CD8-positive, alpha-beta memory T cell (primary cell): Measurements from ENCODE around the gene NFATC2. TPM values are rescaled to one million over a fixed set of nuclear protein-coding genes. Genes with fewer than 3 reads are reported as not detected.

Experiments
- CTCF ChIA-PET: fragments of 350-600 bp; sonication (Branson Sonifier 250); formaldehyde crosslinking; loops from one replicate; lab custom pipeline; 2021; ENCODE audit warnings: antibody characterized with exemption; lab: Charles Lee
- POLR2A ChIA-PET: fragments of 350-600 bp; sonication (Branson Sonifier 250); formaldehyde crosslinking; loops from one replicate; lab custom pipeline; 2021; ENCODE audit warnings: antibody characterized with exemption; lab: Charles Lee
- DNase-seq, 5 donors: peaks; one replicate each; pipeline versions ENCODE4 v3.0.0 to v3.0.0-alpha.2; 2020 to 2022; ENCODE audit warnings: mixed read lengths in 1 of 5
- H3K27ac ChIP-seq: one replicate; pipeline ENCODE4 v1.7.0; 2013; ENCODE audit warnings: low read depth, mild to moderate bottlenecking, low read length, moderate library complexity
- H3K27me3 ChIP-seq: 2 replicates; pipeline ENCODE4 v1.7.0; 2013; ENCODE audit warnings: low read length, mild to moderate bottlenecking; ENCODE audit not compliant: insufficient read depth, poor library complexity, severe bottlenecking
- H3K36me3 ChIP-seq: 2 replicates; pipeline ENCODE4 v1.7.0; 2013; ENCODE audit warnings: mild to moderate bottlenecking, low read length, moderate library complexity; ENCODE audit not compliant: insufficient read depth
- H3K4me1 ChIP-seq: 2 replicates; pipeline ENCODE4 v1.7.0; 2013; ENCODE audit warnings: mild to moderate bottlenecking, low read length, moderate library complexity; ENCODE audit not compliant: insufficient read depth
- H3K4me3 ChIP-seq: 2 replicates; pipeline ENCODE4 v1.7.0; 2013; ENCODE audit warnings: mild to moderate bottlenecking, low read length
- H3K9me3 ChIP-seq: 2 replicates; pipeline ENCODE4 v1.7.0; 2013; ENCODE audit warnings: mild to moderate bottlenecking, low read length
- H3K27ac Mint-ChIP-seq, 8 donors: one replicate each; pipeline ENCODE4 v1.8.0; 2020 to 2021; ENCODE audit warnings: mixed read lengths in 8 of 8, mild to moderate bottlenecking in 6 of 8, inconsistent platforms in 3 of 8, moderate library complexity in 3 of 8
- H3K27me3 Mint-ChIP-seq, 2 donors: one replicate each; pipeline ENCODE4 v1.8.0; 2020 to 2021; ENCODE audit warnings: mixed read lengths in 2 of 2, mild to moderate bottlenecking in 1 of 2, moderate library complexity in 1 of 2
- H3K36me3 Mint-ChIP-seq, 3 donors: one replicate each; pipeline ENCODE4 v1.8.0; 2020 to 2021; ENCODE audit warnings: mixed read lengths in 3 of 3, inconsistent platforms in 1 of 3, mild to moderate bottlenecking in 1 of 3
- H3K4me1 Mint-ChIP-seq, 3 donors: one replicate each; pipeline ENCODE4 v1.8.0; 2020 to 2021; ENCODE audit warnings: mixed read lengths in 3 of 3, inconsistent platforms in 1 of 3, mild to moderate bottlenecking in 1 of 3
- H3K4me3 Mint-ChIP-seq, 7 donors: one replicate each; pipeline ENCODE4 v1.8.0; 2020 to 2021; ENCODE audit warnings: mixed read lengths in 7 of 7, mild to moderate bottlenecking in 6 of 7, moderate library complexity in 4 of 7, inconsistent platforms in 2 of 7
- H3K9me3 Mint-ChIP-seq, 5 donors: one replicate each; pipeline ENCODE4 v1.8.0; 2020 to 2022; ENCODE audit warnings: mixed read lengths in 5 of 5, mild to moderate bottlenecking in 3 of 5, moderate library complexity in 2 of 5, inconsistent platforms in 1 of 5
- polyA plus RNA-seq: library from polyadenylated mRNA; unstranded; fragments of 300-500 nt; fragmentation: Illumina TruSeq; gene quantifications from one replicate; pipeline ENCODE4 v1.2.3, GENCODE V29; 2021
- total RNA-seq, 2 experiments: library from RNA; stranded (reverse); gene quantifications; one replicate each; pipeline ENCODE4 v1.2.3, GENCODE V29; 2021

NFATC2 gene
- total and polyA plus RNA-seq, 3 experiments from 2014 or later = 52.1 to 64.4 (median 63.0) TPM

GRCh38 chr20:51513545-51513944 lies 29.0 kb downstream of the NFATC2 start:
- Mint-ChIP-seq H3K36me3 (peaks cover 26 to 91% (median 37%) of the 10 kb centered on the region in 3 donors), H3K27me3 (no peaks in the 10 kb centered on the region), H3K9me3 (no peaks in the 10 kb centered on the region), H3K4me3 (peak overlapping the region in 6 of 7 donors; percentile 24 to 63 (median 42)), H3K4me1 (peaks cover 74 to 95% (median 94%) of the 10 kb centered on the region in 3 donors), H3K27ac (peak overlapping the region; percentile 29 to 86 (median 71))
- Histone ChIP-seq H3K4me3 (no peak overlapping the region), H3K27ac (no peak overlapping the region), H3K36me3 (peaks cover 30% of the 10 kb centered on the region), H3K27me3 (no peaks in the 10 kb centered on the region), H3K9me3 (no peaks in the 10 kb centered on the region), H3K4me1 (peaks cover 62% of the 10 kb centered on the region)
- CTCF ChIA-PET = interaction anchor here (1.0 to 2.2 kb wide), 14 partner anchors 12 to 128 kb away, joined by 3 to 7 read pairs (median 4); partner anchors contain the start of gene NFATC2
- POLR2A ChIA-PET = interaction anchor here (1.0 kb wide), 1 partner anchor 14 kb away, joined by 4 read pairs; no protein-coding TSS in a partner anchor
- no peak for DNase-seq

GRCh38 chr20:51512645-51513044 lies 29.9 kb downstream of the NFATC2 start:
- Histone ChIP-seq H3K4me1 (peaks cover 70% of the 10 kb centered on the region), H3K4me3 (no peak overlapping the region), H3K9me3 (no peaks in the 10 kb centered on the region), H3K36me3 (peaks cover 38% of the 10 kb centered on the region), H3K27ac (no peak overlapping the region), H3K27me3 (no peaks in the 10 kb centered on the region)
- Mint-ChIP-seq H3K27me3 (no peaks in the 10 kb centered on the region), H3K9me3 (no peaks in the 10 kb centered on the region), H3K4me3 (peak overlapping the region in 5 of 7 donors; percentile 16 to 60 (median 40)), H3K36me3 (peaks cover 26 to 91% (median 31%) of the 10 kb centered on the region in 3 donors), H3K27ac (peak overlapping the region; percentile 10 to 89 (median 79)), H3K4me1 (peaks cover 68 to 95% (median 93%) of the 10 kb centered on the region in 3 donors)
- no peak for DNase-seq
- ChIA-PET POLR2A (interaction anchor here (0.6 to 1.0 kb wide), 2 partner anchors 15 to 384 kb away, joined by 3 read pairs; no protein-coding TSS in a partner anchor), CTCF (interaction anchor here (1.3 to 2.2 kb wide), 4 partner anchors 19 to 127 kb away, joined by 4 to 6 read pairs (median 5); partner anchors contain the start of gene NFATC2)

GRCh38 chr20:51511861-51512619 lies 30.5 kb downstream of the NFATC2 start:
- H3K4me3 Mint-ChIP-seq = peak overlapping the region in 6 of 7 donors; percentile 4 to 60 (median 36)
- peaks cover 41% of the 10 kb centered on the region for H3K36me3 ChIP-seq
- peaks cover 70% of the 10 kb centered on the region for H3K4me1 ChIP-seq

GRCh38 chr20:51510936-51511605 lies 31.4 kb downstream of the NFATC2 start:
- Mint-ChIP-seq H3K4me1 (peaks cover 67 to 95% (median 88%) of the 10 kb centered on the region in 3 donors), H3K9me3 (no peaks in the 10 kb centered on the region), H3K36me3 (peaks cover 15 to 93% (median 23%) of the 10 kb centered on the region in 3 donors), H3K27me3 (no peaks in the 10 kb centered on the region), H3K27ac (peak overlapping the region; percentile 13 to 89 (median 80)), H3K4me3 (no peak overlapping the region)
- peaks cover 70% of the 10 kb centered on the region for H3K4me1 ChIP-seq
- no peak for DNase-seq
- no peaks in the 10 kb centered on the region for H3K27me3 ChIP-seq
- H3K9me3 ChIP-seq = no peaks in the 10 kb centered on the region
- ChIA-PET POLR2A (no interaction called here), CTCF (interaction anchor here (1.0 to 1.3 kb wide), 2 partner anchors 26 to 99 kb away, joined by 3 read pairs; no protein-coding TSS in a partner anchor)
- H3K27ac ChIP-seq = no peak overlapping the region
- H3K4me3 ChIP-seq = no peak overlapping the region
- H3K36me3 ChIP-seq = peaks cover 43% of the 10 kb centered on the region

More at GRCh38 chr20:51511861-51512619, 30.5 kb downstream of the NFATC2 start:
- peaks cover 72 to 98% (median 97%) of the 10 kb centered on the region in 3 donors for H3K4me1 Mint-ChIP-seq
- Histone ChIP-seq H3K4me3 (no peak overlapping the region), H3K27ac (no peak overlapping the region), H3K27me3 (no peaks in the 10 kb centered on the region), H3K9me3 (no peaks in the 10 kb centered on the region)
- ChIA-PET CTCF (interaction anchor here (1.4 to 2.2 kb wide), 3 partner anchors 18 to 127 kb away, joined by 4 to 6 read pairs (median 6); partner anchors contain the start of gene NFATC2), POLR2A (interaction anchor here (0.6 to 1.0 kb wide), 2 partner anchors 14 to 383 kb away, joined by 3 read pairs; no protein-coding TSS in a partner anchor)
- H3K36me3 Mint-ChIP-seq = peaks cover 22 to 92% (median 31%) of the 10 kb centered on the region in 3 donors
- no peaks in the 10 kb centered on the region for H3K27me3 Mint-ChIP-seq
- no peak for DNase-seq
- peak overlapping the region; percentile 71 to 89 (median 81) for H3K27ac Mint-ChIP-seq
- H3K9me3 Mint-ChIP-seq = no peaks in the 10 kb centered on the region

- H3K36me3 Mint-ChIP-seq = peaks cover 15 to 93% (median 25%) of the 10 kb centered on the region in 3 donors
- H3K4me3 Mint-ChIP-seq = peak overlapping the region in 1 of 7 donors; percentile 11
- no peaks in the 10 kb centered on the region for H3K27me3 ChIP-seq
- peak overlapping the region in 1 of 8 donors; percentile 45 for H3K27ac Mint-ChIP-seq
- H3K4me1 Mint-ChIP-seq = peaks cover 67 to 91% (median 82%) of the 10 kb centered on the region in 3 donors
- peaks cover 45% of the 10 kb centered on the region for H3K36me3 ChIP-seq
- H3K9me3 ChIP-seq = no peaks in the 10 kb centered on the region
- H3K27me3 Mint-ChIP-seq = no peaks in the 10 kb centered on the region
- CTCF ChIA-PET = interaction anchor here (1.2 to 1.5 kb wide), 3 partner anchors 29 to 124 kb away, joined by 3 to 4 read pairs (median 3); no protein-coding TSS in a partner anchor
- H3K27ac ChIP-seq = no peak overlapping the region
- peaks cover 67% of the 10 kb centered on the region for H3K4me1 ChIP-seq
- no peak for DNase-seq
- no peaks in the 10 kb centered on the region for H3K9me3 Mint-ChIP-seq
- POLR2A ChIA-PET = interaction anchor here (1.6 kb wide), 1 partner anchor 9 kb away, joined by 3 read pairs; no protein-coding TSS in a partner anchor
- no peak overlapping the region for H3K4me3 ChIP-seq
These were observed 32.4 kb downstream of the NFATC2 start for GRCh38 chr20:51510169-51510568.

GRCh38 chr20:51509208-51509607 lies 33.3 kb downstream of the NFATC2 start:
- Histone ChIP-seq H3K4me1 (peaks cover 57% of the 10 kb centered on the region), H3K4me3 (no peak overlapping the region), H3K9me3 (no peaks in the 10 kb centered on the region), H3K36me3 (peaks cover 42% of the 10 kb centered on the region), H3K27me3 (no peaks in the 10 kb centered on the region), H3K27ac (no peak overlapping the region)
- H3K36me3 Mint-ChIP-seq = peaks cover 15 to 89% (median 27%) of the 10 kb centered on the region in 3 donors
- H3K9me3 Mint-ChIP-seq = no peaks in the 10 kb centered on the region
- ChIA-PET POLR2A (interaction anchor here (1.6 kb wide), 1 partner anchor 8 kb away, joined by 3 read pairs; no protein-coding TSS in a partner anchor), CTCF (interaction anchor here (0.6 to 1.5 kb wide), 3 partner anchors 28 to 123 kb away, joined by 3 to 4 read pairs (median 3); no protein-coding TSS in a partner anchor)
- no peak for DNase-seq
- H3K27ac Mint-ChIP-seq = peak overlapping the region; percentile 19 to 94 (median 82)
- no peaks in the 10 kb centered on the region for H3K27me3 Mint-ChIP-seq
- H3K4me1 Mint-ChIP-seq = peaks cover 62 to 88% (median 79%) of the 10 kb centered on the region in 3 donors
- H3K4me3 Mint-ChIP-seq = peak overlapping the region in 1 of 7 donors; percentile 10

- Histone ChIP-seq H3K36me3 (peaks cover 38% of the 10 kb centered on the region), H3K27me3 (no peaks in the 10 kb centered on the region), H3K9me3 (no peaks in the 10 kb centered on the region), H3K4me1 (peaks cover 53% of the 10 kb centered on the region), H3K4me3 (no peak overlapping the region), H3K27ac (no peak overlapping the region)
- no peak overlapping the region for H3K4me3 Mint-ChIP-seq
- no peaks in the 10 kb centered on the region for H3K9me3 Mint-ChIP-seq
- peak overlapping the region; percentile 19 to 94 (median 69) for H3K27ac Mint-ChIP-seq
- no peak for DNase-seq
- peaks cover 58 to 85% (median 75%) of the 10 kb centered on the region in 3 donors for H3K4me1 Mint-ChIP-seq
- CTCF ChIA-PET = interaction anchor here (1.5 kb wide), 1 partner anchor 28 kb away, joined by 3 read pairs; no protein-coding TSS in a partner anchor
- peaks cover 15 to 85% (median 26%) of the 10 kb centered on the region in 3 donors for H3K36me3 Mint-ChIP-seq
- H3K27me3 Mint-ChIP-seq = no peaks in the 10 kb centered on the region
- POLR2A ChIA-PET = interaction anchor here (1.6 kb wide), 1 partner anchor 7 kb away, joined by 3 read pairs; no protein-coding TSS in a partner anchor
These were observed 33.7 kb downstream of the NFATC2 start for GRCh38 chr20:51508780-51509179.
